K562 (cell line): ENCODE data around the gene CDKN1C. TPM values are rescaled to one million over a fixed set of nuclear protein-coding genes. Genes with fewer than 3 reads are reported as not detected.

Experiments
- ATAC-seq: fragments of 200-7000 bp; cut with Tn5 transposase; 3 replicates; pipeline ENCODE4 v1.9.1; 2020; ENCODE audit warnings: moderate library complexity
- BruUV-seq: library from RNA; stranded (reverse); fragments of 400-500 nt; replicated peaks from 2 replicates; lab custom pipeline; 2021; lab: Mats Ljungman, UMichigan
- CTCF ChIA-PET: fragments of 300-600 bp; formaldehyde crosslinking; extraction: SDS; loops from one replicate; lab custom pipeline; 2021; ENCODE audit warnings: low intra/inter-chr PET ratio; lab: Yijun Ruan, JAX
- POLR2A ChIA-PET: fragments of 300-600, 350-650 bp; sonication (Branson Sonifier 250); formaldehyde crosslinking; extraction: SDS; loops from one replicate; lab custom pipeline; 2021; ENCODE audit warnings: antibody characterized with exemption, inconsistent platforms; lab: Yijun Ruan, JAX
- DNase-seq, 4 experiments: peaks; one replicate each; pipeline versions ENCODE4 v3.0.0 to v3.0.0-alpha.2; 2011 to 2018; ENCODE audit warnings: low spot score in 3 of 4, mixed read lengths in 3 of 4; ENCODE audit errors: extremely low read depth in 1 of 4
- FAIRE-seq: peaks from 2 replicates; lab custom pipeline; 2011; peaks lifted over from hg19 to GRCh38; lab: Jason Lieb, UNC
- H2AFZ ChIP-seq: 2 replicates; pipeline ENCODE4 v1.6.0; 2011; ENCODE audit warnings: low read depth, low read length, control low read depth, inconsistent platforms
- H3K27ac ChIP-seq: fragments of 200-600 bp; 3 replicates; pipeline ENCODE4 v1.8.0; 2011; ENCODE audit warnings: low read depth, mild to moderate bottlenecking, control low read depth, inconsistent platforms, low read length, moderate library complexity, mixed read lengths; ENCODE audit errors: extremely low read depth
- H3K27me3 ChIP-seq, 2 experiments: fragments of 300-600 bp in 1 of 2; 2 replicates in 1 of 2; 3 replicates in 1 of 2; pipeline versions ENCODE4 v1.6.0 to v1.8.0; 2011; ENCODE audit warnings: inconsistent platforms in 2 of 2, low read length in 2 of 2, mild to moderate bottlenecking in 1 of 2, mixed read lengths in 1 of 2, moderate library complexity in 1 of 2; ENCODE audit not compliant: control insufficient read depth in 2 of 2, insufficient read depth in 2 of 2
- H3K36me3 ChIP-seq: fragments of 300-600 bp; 3 replicates; pipeline ENCODE4 v1.8.0; 2011; ENCODE audit warnings: mild to moderate bottlenecking, low read length, inconsistent platforms; ENCODE audit not compliant: control insufficient read depth, insufficient read depth
- H3K4me1 ChIP-seq, 2 experiments: fragments of 200-600 bp in 1 of 2; replicated peaks in 1 of 2; 2 replicates in 1 of 2; 3 replicates in 1 of 2; pipeline versions ENCODE4 v1.5.1 to v1.8.0; 2011; ENCODE audit warnings: inconsistent platforms in 2 of 2, low read length in 2 of 2, mild to moderate bottlenecking in 1 of 2, mixed read lengths in 1 of 2, moderate library complexity in 1 of 2; ENCODE audit not compliant: control insufficient read depth in 2 of 2, insufficient read depth in 2 of 2
- H3K4me2 ChIP-seq: 2 replicates; pipeline ENCODE4 v1.6.1; 2011; ENCODE audit warnings: low read length, control low read depth, inconsistent platforms, mixed read lengths; ENCODE audit not compliant: insufficient read depth
- H3K4me3 ChIP-seq: fragments of 200-600 bp; sonication (generic), shearing (Covaris generic); 2 replicates; pipeline ENCODE4 v1.5.1; 2016; ENCODE audit warnings: control low read depth, inconsistent platforms
- H3K79me2 ChIP-seq: fragments of 200-600 bp; 3 replicates; pipeline ENCODE4 v1.8.0; 2011; ENCODE audit warnings: low read length, inconsistent platforms; ENCODE audit not compliant: control insufficient read depth, insufficient read depth
- H3K9ac ChIP-seq, 2 experiments: 2 replicates each; pipeline versions ENCODE4 v1.6.0 to v1.6.1; 2011; ENCODE audit warnings: low read depth in 2 of 2, low read length in 2 of 2, control low read depth in 1 of 2, inconsistent platforms in 1 of 2, mild to moderate bottlenecking in 1 of 2, mixed read lengths in 1 of 2; ENCODE audit not compliant: insufficient read depth in 1 of 2
- H3K9me1 ChIP-seq: one replicate; pipeline ENCODE4 v1.6.0; 2011; ENCODE audit warnings: inconsistent platforms, mild to moderate bottlenecking, low read length, moderate library complexity; ENCODE audit not compliant: control insufficient read depth, insufficient read depth
- H3K9me3 ChIP-seq: replicated peaks from 2 replicates; pipeline ENCODE4 v1.5.1; 2011; ENCODE audit warnings: low read depth, low read length, inconsistent platforms; ENCODE audit not compliant: control insufficient read depth, insufficient read depth
- H4K20me1 ChIP-seq: replicated peaks from 2 replicates; pipeline ENCODE4 v1.6.1; 2011; ENCODE audit warnings: low read length, inconsistent platforms, mixed read lengths; ENCODE audit not compliant: control insufficient read depth, insufficient read depth
- CREM ChIP-seq: IDR thresholded peaks from 2 replicates; pipeline ENCODE4 v1.6.1; 2014; ENCODE audit warnings: antibody characterized with exemption, low read depth
- FIP1L1 ChIP-seq: fragments of 200-400 bp; formaldehyde crosslinking; IDR thresholded peaks from 2 replicates; pipeline ENCODE4 v1.6.1; 2018; ENCODE audit warnings: mild to moderate bottlenecking, low read depth, low read length; ENCODE audit not compliant: poor library complexity, severe bottlenecking
- NFE2L1 ChIP-seq: fragments of 450-650 bp; IDR thresholded peaks from 2 replicates; pipeline ENCODE4 v1.6.1; 2016; ENCODE audit warnings: missing genetic modification characterization, low read depth, mild to moderate bottlenecking, missing compliant biosample characterization, moderate library complexity, borderline replicate concordance
- TEAD4 ChIP-seq, 2 experiments: sonication (generic) in 1 of 2; formaldehyde crosslinking in 1 of 2; IDR thresholded peaks; 2 replicates each; pipeline versions ENCODE4 v1.6.1 to v1.8.0; 2012 to 2022; ENCODE audit warnings: borderline replicate concordance in 1 of 2, inconsistent platforms in 1 of 2, low read length in 1 of 2, mild to moderate bottlenecking in 1 of 2, missing genetic modification reagents in 1 of 2
- ZBTB33 ChIP-seq: sonication (generic); formaldehyde crosslinking; IDR thresholded peaks from 2 replicates; pipeline ENCODE4 v1.8.1; 2023; ENCODE audit warnings: mild to moderate bottlenecking, missing genetic modification reagents
- WGBS: fragments of 100-300 bp; shearing (Covaris generic); methylation state at CpG from one replicate; pipeline ENCODE4 v1.1.6; 2016; ENCODE audit warnings: low coverage, mixed read lengths; ENCODE audit not compliant: insufficient coverage; ENCODE audit errors: missing lambda C conversion rate; 5-methylcytosine and 5-hydroxymethylcytosine counted together
- in situ Hi-C: fragments of 300-500 bp; cut with MboI; formaldehyde crosslinking; loops from 4 replicates; pipeline ENCODE4 v1.15.0; 2018; ENCODE audit warnings: inconsistent platforms, mixed read lengths
- intact Hi-C: fragments of 100-400 bp; cut with micrococcal nuclease; formaldehyde crosslinking; loops from 2 replicates; pipeline ENCODE4 v1.14.2; 2022
- polyA plus RNA-seq, 8 experiments: library from polyadenylated mRNA; depleted of rRNA in 4 of 8; stranded (reverse) in 5 of 8; unstranded in 3 of 8; fragments of >200 nt; fragmentation: Nextera tagmentation in 2 of 8; fragmentation: Illumina TruSeq in 1 of 8; extraction: Ambion mirVana in 2 of 8; extraction: Trizol in 1 of 8; gene quantifications; 2 replicates each; pipeline versions ENCODE4 v1.2.1 to v1.2.3, GENCODE V29; 2011 to 2014; ENCODE audit warnings: inconsistent platforms in 1 of 8, missing spikeins in 1 of 8
- total RNA-seq, 7 experiments: library from RNA; depleted of rRNA in 6 of 7; stranded (reverse); fragments of >200 nt in 6 of 7; fragmentation: Illumina TruSeq in 2 of 7; extraction: Trizol in 2 of 7; gene quantifications; 2 replicates each; pipeline versions ENCODE4 v1.2.1 to v1.2.3, GENCODE V29; 2011 to 2021; ENCODE audit warnings: low replicate concordance in 1 of 7
- TF ChIP-seq, protein P1 (sequence below): fragments of 250-450 bp; sonication (Bioruptor Pico); IDR thresholded peaks from 2 replicates; pipeline ENCODE4 v1.5.0; 2020; ENCODE audit warnings: mild to moderate bottlenecking, borderline replicate concordance

The CDKN1C gene
- total and polyA plus RNA-seq, 9 of the 15 experiments (the other 6 are each of a cell fraction or from before 2014, with no cell fraction given): 2.8 to 21.1 (median 9.3) TPM

- TF ChIP-seq NFE2L1 (no peak), TEAD4 (IDR thresholded peaks at IDR 0.05; ENCODE audit: low read length) (no peak), TEAD4 (CRISPR knock-in tag; IDR thresholded peaks at IDR 0.05; ENCODE audit: borderline replicate concordance) (no peak)
These were observed 24.9 kb upstream of the CDKN1C start (continued) for GRCh38 chr11:2910401-2910955.

DNA sequence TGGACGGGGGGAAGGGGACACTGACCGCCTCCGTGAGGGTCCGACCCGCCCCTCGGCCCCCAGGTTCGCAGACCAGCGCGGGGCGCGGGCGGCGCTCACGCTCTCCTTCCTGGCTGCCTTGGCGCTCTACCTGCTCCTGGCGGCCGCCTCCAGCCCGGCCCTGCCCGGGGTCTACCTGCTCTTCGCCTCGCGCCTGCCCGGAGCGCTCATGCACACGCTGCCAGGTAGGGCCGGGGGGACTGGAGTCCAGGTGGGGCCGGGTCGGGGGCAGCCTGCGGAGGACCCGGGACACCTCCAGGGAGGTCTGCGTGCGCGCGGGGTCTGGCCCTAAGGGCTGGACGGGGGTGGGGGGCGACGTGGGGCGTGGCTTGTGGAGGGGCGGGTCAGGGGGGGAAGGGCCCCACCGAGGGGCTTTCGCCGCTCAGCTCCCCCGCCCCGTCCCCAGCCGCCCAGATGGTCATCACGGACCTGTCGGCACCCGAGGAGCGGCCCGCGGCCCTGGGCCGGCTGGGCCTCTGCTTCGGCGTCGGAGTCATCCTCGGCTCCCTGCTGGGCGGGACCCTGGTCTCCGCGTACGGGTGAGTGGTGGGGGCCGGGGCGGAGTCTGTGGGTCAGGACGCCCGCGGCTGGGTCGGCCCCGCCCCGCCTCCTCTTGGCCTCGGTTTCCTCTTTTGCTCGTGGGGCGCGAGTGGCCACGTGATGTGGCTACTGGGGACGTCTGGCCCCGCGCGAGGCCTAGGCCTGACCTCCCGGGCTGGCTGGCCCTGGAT, 23.7 kb upstream of the CDKN1C start:
- Histone ChIP-seq H4K20me1 (no peaks in the 10 kb centered on the region), H3K27me3 (no peaks in the 10 kb centered on the region), H3K79me2 (no peaks in the 10 kb centered on the region), H3K36me3 (no peaks in the 10 kb centered on the region), H3K9ac (no peak overlapping the region), H3K27ac (no peak overlapping the region), H2AFZ (no peak overlapping the region), H3K9me3 (no peaks in the 10 kb centered on the region), H3K4me2 (no peak overlapping the region), H3K9me1 (no peaks in the 10 kb centered on the region), H3K4me1 (peaks cover 18 to 68% of the 10 kb centered on the region in 2 experiments; a peak in 4 of 5 replicates), H3K4me3 (no peak overlapping the region)
- BruUV-seq: no TSS peak
- CTCF ChIA-PET: no interaction called here
- intact Hi-C loops (no loop called here), in situ Hi-C loops (no loop called here)
- FAIRE-seq (no peak), DNase-seq (no peak), ATAC-seq (no peak)
- WGBS: 82% methylated on average over 25 of the region's 78 CpGs
- TF ChIP-seq ZBTB33 (CRISPR knock-in tag): peak; percentile 76
- peak; percentile 32 for TF ChIP-seq FIP1L1
- no peak for TF ChIP-seq CREM
- TF ChIP-seq, protein P1, sequence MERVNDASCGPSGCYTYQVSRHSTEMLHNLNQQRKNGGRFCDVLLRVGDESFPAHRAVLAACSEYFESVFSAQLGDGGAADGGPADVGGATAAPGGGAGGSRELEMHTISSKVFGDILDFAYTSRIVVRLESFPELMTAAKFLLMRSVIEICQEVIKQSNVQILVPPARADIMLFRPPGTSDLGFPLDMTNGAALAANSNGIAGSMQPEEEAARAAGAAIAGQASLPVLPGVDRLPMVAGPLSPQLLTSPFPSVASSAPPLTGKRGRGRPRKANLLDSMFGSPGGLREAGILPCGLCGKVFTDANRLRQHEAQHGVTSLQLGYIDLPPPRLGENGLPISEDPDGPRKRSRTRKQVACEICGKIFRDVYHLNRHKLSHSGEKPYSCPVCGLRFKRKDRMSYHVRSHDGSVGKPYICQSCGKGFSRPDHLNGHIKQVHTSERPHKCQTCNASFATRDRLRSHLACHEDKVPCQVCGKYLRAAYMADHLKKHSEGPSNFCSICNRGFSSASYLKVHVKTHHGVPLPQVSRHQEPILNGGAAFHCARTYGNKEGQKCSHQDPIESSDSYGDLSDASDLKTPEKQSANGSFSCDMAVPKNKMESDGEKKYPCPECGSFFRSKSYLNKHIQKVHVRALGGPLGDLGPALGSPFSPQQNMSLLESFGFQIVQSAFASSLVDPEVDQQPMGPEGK (CRISPR knock-in tag): no peak
- POLR2A ChIA-PET: no interaction called here
